ENCODE results near the gene SUPT7L.

The SUPT7L gene

GRCh38 chr2:27707462-27708256 lies 44.2 kb upstream of the SUPT7L start:
- Histone ChIP-seq H4K20me1 (no peaks in the 10 kb centered on the region), H3K27me3 (no peaks in the 10 kb centered on the region), H3K4me2 (no peak overlapping the region), H3K9ac (no peak overlapping the region), H3K27ac (no peak overlapping the region), H3K4me3 (no peak overlapping the region), H3K4me1 (peaks cover 4% of the 10 kb centered on the region; the same call in 1 of the 2 replicates), H3K36me3 (no peaks in the 10 kb centered on the region), H3K9me3 (no peaks in the 10 kb centered on the region)
- TF ChIP-seq Cebpa-rat (IDR thresholded peaks at IDR 0.05) = no peak

GRCh38 chr2:27705851-27706622 lies 42.6 kb upstream of the SUPT7L start:
- no peak for TF ChIP-seq Cebpa-rat (IDR thresholded peaks at IDR 0.05)
- Histone ChIP-seq H3K9ac (no peak overlapping the region), H3K4me3 (no peak overlapping the region), H3K36me3 (no peaks in the 10 kb centered on the region), H4K20me1 (no peaks in the 10 kb centered on the region), H3K27me3 (no peaks in the 10 kb centered on the region), H3K4me1 (peaks cover 4% of the 10 kb centered on the region; the same call in 1 of the 2 replicates), H3K27ac (no peak overlapping the region), H3K4me2 (no peak overlapping the region), H3K9me3 (no peaks in the 10 kb centered on the region)

GRCh38 chr2:27704342-27704876 lies 41.0 kb upstream of the SUPT7L start:
- Histone ChIP-seq H3K9ac (no peak overlapping the region), H3K36me3 (no peaks in the 10 kb centered on the region), H4K20me1 (no peaks in the 10 kb centered on the region), H3K27ac (no peak overlapping the region), H3K4me3 (no peak overlapping the region), H3K9me3 (no peaks in the 10 kb centered on the region), H3K27me3 (no peaks in the 10 kb centered on the region), H3K4me1 (peaks cover 4% of the 10 kb centered on the region; the same call in 1 of the 2 replicates), H3K4me2 (no peak overlapping the region)
- no peak for TF ChIP-seq Cebpa-rat (IDR thresholded peaks at IDR 0.05)

GRCh38 chr2:27703638-27704341 lies 40.4 kb upstream of the SUPT7L start:
- H4K20me1 ChIP-seq = no peaks in the 10 kb centered on the region
- H3K4me2 ChIP-seq = no peak overlapping the region
- H3K36me3 ChIP-seq = no peaks in the 10 kb centered on the region
- TF ChIP-seq Cebpa-rat (IDR thresholded peaks at IDR 0.05) = no peak
- no peaks in the 10 kb centered on the region for H3K9me3 ChIP-seq
- no peak overlapping the region for H3K4me3 ChIP-seq
- no peaks in the 10 kb centered on the region for H3K27me3 ChIP-seq
- no peak overlapping the region for H3K27ac ChIP-seq
- H3K9ac ChIP-seq = no peak overlapping the region
- peaks cover 4% of the 10 kb centered on the region; the same call in 1 of the 2 replicates for H3K4me1 ChIP-seq

GRCh38 chr2:27702302-27702701 lies 38.9 kb upstream of the SUPT7L start:
- Histone ChIP-seq H4K20me1 (no peaks in the 10 kb centered on the region), H3K9ac (no peak overlapping the region), H3K9me3 (no peaks in the 10 kb centered on the region), H3K4me1 (peaks cover 4% of the 10 kb centered on the region; the same call in 1 of the 2 replicates), H3K4me3 (no peak overlapping the region), H3K36me3 (no peaks in the 10 kb centered on the region), H3K27ac (no peak overlapping the region), H3K4me2 (no peak overlapping the region), H3K27me3 (no peaks in the 10 kb centered on the region)
- TF ChIP-seq Cebpa-rat (IDR thresholded peaks at IDR 0.05) = no peak

- TF ChIP-seq Cebpa-rat (IDR thresholded peaks at IDR 0.05) = no peak
- H3K4me3 ChIP-seq = no peak overlapping the region
- peaks cover 4% of the 10 kb centered on the region; the same call in 1 of the 2 replicates for H3K4me1 ChIP-seq
- no peaks in the 10 kb centered on the region for H4K20me1 ChIP-seq
- no peak overlapping the region for H3K27ac ChIP-seq
- no peaks in the 10 kb centered on the region for H3K9me3 ChIP-seq
- no peak overlapping the region for H3K4me2 ChIP-seq
- no peaks in the 10 kb centered on the region for H3K27me3 ChIP-seq
- peaks cover 6% of the 10 kb centered on the region for H3K36me3 ChIP-seq
- no peak overlapping the region for H3K9ac ChIP-seq
Measured at GRCh38 chr2:27701676-27702075, 38.3 kb upstream of the SUPT7L start.

- no peaks in the 10 kb centered on the region for H3K27me3 ChIP-seq
- peaks cover 34% of the 10 kb centered on the region for H3K36me3 ChIP-seq
- no peaks in the 10 kb centered on the region for H4K20me1 ChIP-seq
- H3K4me3 ChIP-seq = no peak overlapping the region
- H3K9me3 ChIP-seq = no peaks in the 10 kb centered on the region
- no peaks in the 10 kb centered on the region for H3K4me1 ChIP-seq
- H3K9ac ChIP-seq = no peak overlapping the region
- no peak for TF ChIP-seq Cebpa-rat (IDR thresholded peaks at IDR 0.05)
- no peak overlapping the region for H3K4me2 ChIP-seq
- no peak overlapping the region for H3K27ac ChIP-seq
Measured at GRCh38 chr2:27697660-27698059, 34.2 kb upstream of the SUPT7L start.

- no peak for TF ChIP-seq Cebpa-rat (IDR thresholded peaks at IDR 0.05)
- Histone ChIP-seq H3K9me3 (no peaks in the 10 kb centered on the region), H3K4me2 (no peak overlapping the region), H3K4me1 (no peaks in the 10 kb centered on the region), H3K27me3 (no peaks in the 10 kb centered on the region), H4K20me1 (no peaks in the 10 kb centered on the region), H3K9ac (no peak overlapping the region), H3K4me3 (no peak overlapping the region), H3K36me3 (peaks cover 70% of the 10 kb centered on the region), H3K27ac (no peak overlapping the region)
Measured at GRCh38 chr2:27690052-27690451, 26.6 kb upstream of the SUPT7L start.

- H3K36me3 ChIP-seq = peaks cover 73% of the 10 kb centered on the region
- no peak overlapping the region for H3K27ac ChIP-seq
- H3K4me2 ChIP-seq = no peak overlapping the region
- TF ChIP-seq Cebpa-rat (IDR thresholded peaks at IDR 0.05) = no peak
- no peak overlapping the region for H3K4me3 ChIP-seq
- no peaks in the 10 kb centered on the region for H3K27me3 ChIP-seq
- H3K4me1 ChIP-seq = no peaks in the 10 kb centered on the region
- no peak overlapping the region for H3K9ac ChIP-seq
- no peaks in the 10 kb centered on the region for H4K20me1 ChIP-seq
- H3K9me3 ChIP-seq = no peaks in the 10 kb centered on the region
Measured at GRCh38 chr2:27689424-27689823, 26.0 kb upstream of the SUPT7L start.
